Lung (tissue), 12 donors: ENCODE results near the gene SYCE3. TPM values are rescaled to one million over a fixed set of nuclear protein-coding genes. Genes with fewer than 3 reads are reported as not detected.

Source experiments
- ATAC-seq: fragments of 200-7000 bp; cut with Tn5 transposase; one replicate; pipeline ENCODE4 v1.9.1; 2020; ENCODE audit warnings: moderate number of reproducible peaks; ENCODE audit not compliant: insufficient read depth, low FRiP score
- DNase-seq, 3 donors: peaks; one replicate each; pipeline ENCODE4 v3.0.0-alpha.2; 2013 to 2017
- H3K27ac ChIP-seq, 2 donors: one replicate each; pipeline ENCODE4 v1.5.1; 2013; ENCODE audit warnings: mild to moderate bottlenecking in 2 of 2, moderate library complexity in 2 of 2, control low read depth in 1 of 2, inconsistent platforms in 1 of 2, low read depth in 1 of 2, low read length in 1 of 2
- H3K27me3 ChIP-seq, 3 donors: one replicate each; pipeline ENCODE4 v1.5.1; 2013; ENCODE audit warnings: low read length in 2 of 3; ENCODE audit not compliant: control insufficient read depth in 3 of 3, insufficient read depth in 3 of 3
- H3K36me3 ChIP-seq, 4 donors: one replicate each; pipeline ENCODE4 v1.5.1; 2013; ENCODE audit warnings: low read length in 4 of 4, mild to moderate bottlenecking in 1 of 4, moderate library complexity in 1 of 4; ENCODE audit not compliant: control insufficient read depth in 4 of 4, insufficient read depth in 4 of 4
- H3K4me1 ChIP-seq, 5 donors: one replicate each; pipeline ENCODE4 v1.5.1; 2013; ENCODE audit warnings: low read length in 5 of 5, mild to moderate bottlenecking in 2 of 5, moderate library complexity in 1 of 5; ENCODE audit not compliant: control insufficient read depth in 5 of 5, insufficient read depth in 5 of 5
- H3K4me3 ChIP-seq: one replicate; pipeline ENCODE4 v1.5.1; 2013; ENCODE audit warnings: mild to moderate bottlenecking, control low read depth, moderate library complexity
- H3K9ac ChIP-seq, 2 donors: one replicate each; pipeline ENCODE4 v1.5.1; 2013; ENCODE audit warnings: low read length in 2 of 2, control low read depth in 1 of 2; ENCODE audit not compliant: insufficient read depth in 1 of 2
- H3K9me3 ChIP-seq, 4 donors: one replicate each; pipeline ENCODE4 v1.5.1; 2013; ENCODE audit warnings: low read length in 3 of 4, mild to moderate bottlenecking in 1 of 4, moderate library complexity in 1 of 4; ENCODE audit not compliant: control insufficient read depth in 4 of 4, insufficient read depth in 3 of 4
- CTCF ChIP-seq: IDR thresholded peaks from 2 replicates; pipeline ENCODE4 v1.5.1; 2012; ENCODE audit warnings: mild to moderate bottlenecking; ENCODE audit errors: control extremely low read depth, extremely low read depth
- WGBS, 2 donors: extraction: QIAGEN DNeasy Blood & Tissue Kit; methylation state at CpG; one replicate each; pipeline ENCODE4 v1.1.7; 2013; 5-methylcytosine and 5-hydroxymethylcytosine counted together
- polyA plus RNA-seq, 2 donors: library from polyadenylated mRNA; stranded (reverse); fragments of 200-250 nt; gene quantifications; one replicate each; pipeline ENCODE4 v1.2.1, GENCODE V29; 2013
- total RNA-seq, 2 donors: library from RNA; depleted of rRNA in 1 of 2; stranded (reverse); fragments of >200 nt in 1 of 2; gene quantifications; one replicate each; pipeline ENCODE4 v1.2.1, GENCODE V29; 2014 to 2021
- donor health status: control.
- donor health status: control.
- donor health status: Bipolar disorder and iron deficiency.
- donor health status: healthy.
- donor health status: DM: yes; HTN: yes; CAD: no.

SYCE3 gene
- total and polyA plus RNA-seq, 4 donors = 1.1 to 1.7 TPM; not detected in 2

DNA sequence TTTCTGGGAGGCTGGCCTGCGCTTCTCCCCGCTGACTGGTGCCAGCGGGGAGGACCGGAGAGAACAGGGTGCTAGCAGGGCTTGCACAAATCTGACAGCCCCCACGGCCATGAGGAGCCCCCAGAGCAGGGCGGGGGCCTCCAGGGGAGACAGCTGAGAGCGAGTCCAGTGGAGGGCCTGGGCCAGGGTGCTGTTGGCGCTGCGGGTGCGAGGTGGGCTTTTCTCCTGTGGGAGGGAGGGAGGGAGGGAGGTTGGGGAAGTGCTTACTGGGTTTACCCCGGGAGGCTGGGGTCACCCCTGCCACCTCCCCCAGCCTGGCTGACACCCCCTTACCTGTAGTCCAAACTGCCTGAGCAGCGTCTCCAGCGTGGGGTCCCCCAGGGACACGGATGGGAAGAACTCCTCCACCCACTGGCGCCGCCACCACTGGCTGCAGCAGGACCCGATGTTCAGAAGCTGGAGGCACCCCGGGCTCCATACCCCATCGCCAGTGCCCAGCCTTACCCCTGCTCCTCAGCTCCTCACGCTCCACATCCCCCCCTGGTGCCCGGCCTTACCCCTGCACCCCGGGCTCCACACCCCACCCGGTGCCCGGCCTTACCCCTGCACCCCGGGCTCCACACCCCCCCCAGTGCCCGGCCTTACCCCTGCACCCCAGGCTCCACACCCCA, 59.1 kb downstream of the SYCE3 start:
- no peak overlapping the region for H3K4me3 ChIP-seq
- H3K27ac ChIP-seq = no peak overlapping the region
- no peaks in the 10 kb centered on the region for H3K27me3 ChIP-seq
- DNase-seq (no peak), ATAC-seq (no peak)
- WGBS, 2 donors = 93% methylated on average over 15 to 26 of the region's 26 CpGs
- peaks cover 1 to 12% (median 7%) of the 10 kb centered on the region in 5 donors for H3K4me1 ChIP-seq
- TF ChIP-seq CTCF = no peak
- H3K9me3 ChIP-seq = no peaks in the 10 kb centered on the region
- peaks cover 0 to 38% (median 4%) of the 10 kb centered on the region in 4 donors for H3K36me3 ChIP-seq
- no peak overlapping the region for H3K9ac ChIP-seq

DNA sequence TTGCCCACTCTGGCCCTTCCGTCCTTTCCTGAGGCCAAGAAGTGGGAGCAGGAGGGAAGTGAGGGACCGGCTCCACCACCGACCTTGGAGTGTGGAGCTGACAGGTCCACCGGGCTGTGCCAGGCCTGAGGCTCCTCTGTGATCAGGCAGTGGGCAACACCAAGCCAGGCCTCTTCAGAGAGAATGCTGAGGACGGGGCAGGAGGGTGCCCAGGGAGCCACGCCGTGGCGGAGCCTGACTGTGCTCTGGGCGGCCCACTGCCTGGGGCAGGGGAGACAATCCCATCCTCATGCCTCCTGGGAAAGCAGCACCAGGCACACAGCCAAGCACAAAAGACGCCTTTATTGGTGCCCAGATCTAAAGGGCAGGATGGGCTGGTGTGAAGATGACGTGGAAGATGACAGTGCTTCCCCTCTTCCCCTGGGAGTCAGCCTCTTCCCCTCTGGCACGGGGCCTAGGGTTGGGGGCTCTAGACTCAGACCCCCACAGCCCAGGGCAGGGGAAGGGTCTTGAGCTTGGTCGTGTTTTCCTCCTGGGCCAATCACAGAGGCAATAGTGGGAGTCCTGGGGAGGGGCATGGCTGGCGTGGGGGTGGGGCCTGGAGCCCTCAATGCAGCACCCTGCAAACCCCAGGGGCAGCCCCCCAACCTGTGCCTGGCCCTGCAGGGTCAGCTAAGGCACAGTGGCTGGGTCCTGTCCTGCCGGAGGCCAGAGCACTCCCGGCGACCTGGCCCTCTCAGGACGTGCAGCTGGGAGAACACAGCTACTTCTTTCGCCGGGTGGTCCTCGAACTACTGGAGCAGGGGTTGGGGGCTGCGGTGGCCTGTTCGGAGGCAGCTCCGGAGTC, 59.9 kb downstream of the SYCE3 start:
- no peak for TF ChIP-seq CTCF
- ATAC-seq (no peak), DNase-seq (no peak)
- Histone ChIP-seq H3K9ac (no peak overlapping the region), H3K27ac (no peak overlapping the region), H3K36me3 (peaks cover 0 to 38% (median 4%) of the 10 kb centered on the region in 4 donors), H3K4me3 (no peak overlapping the region), H3K27me3 (no peaks in the 10 kb centered on the region), H3K4me1 (peaks cover 0 to 12% (median 7%) of the 10 kb centered on the region in 5 donors), H3K9me3 (no peaks in the 10 kb centered on the region)
- 91 to 92% methylated on average over 24 of the region's 24 CpGs for WGBS, 2 donors

GRCh38 chr22:50502096-50502495, 60.6 kb downstream of the SYCE3 start:
- peaks cover 0 to 38% (median 4%) of the 10 kb centered on the region in 4 donors for H3K36me3 ChIP-seq
- DNase-seq (no peak), ATAC-seq (no peak)
- no peaks in the 10 kb centered on the region for H3K27me3 ChIP-seq
- H3K9ac ChIP-seq = no peak overlapping the region
- no peaks in the 10 kb centered on the region for H3K9me3 ChIP-seq
- H3K27ac ChIP-seq = no peak overlapping the region
- WGBS, 2 donors = 85 to 97% methylated on average over 6 of the region's 6 CpGs
- H3K4me1 ChIP-seq = peaks cover 0 to 12% (median 7%) of the 10 kb centered on the region in 5 donors
- H3K4me3 ChIP-seq = no peak overlapping the region
- no peak for TF ChIP-seq CTCF

Other genes starting within 250 kb of the SYCE3 start
- 10 to 100 TPM; 10.5 to 26.0 TPM for gene DENND6B, start 235.9 kb downstream of the SYCE3 start, total RNA-seq
- gene DENND6B, start 235.9 kb downstream of the SYCE3 start, polyA plus RNA-seq = 10 to 100 TPM in 1 of 2 donors, 1 to 10 TPM in 1; 8.0 to 14.7 TPM
- 10 to 100 TPM; 48.1 to 70.0 TPM for gene PPP6R2, start 219.6 kb downstream of the SYCE3 start, total RNA-seq
- gene PPP6R2, start 219.6 kb downstream of the SYCE3 start, polyA plus RNA-seq = 10 to 100 TPM; 35.2 to 45.1 TPM
- 10 to 100 TPM; 30.1 to 76.9 TPM for gene SBF1, start 87.9 kb downstream of the SYCE3 start, total RNA-seq
- 10 to 100 TPM; 34.2 to 34.3 TPM for gene SBF1, start 87.9 kb downstream of the SYCE3 start, polyA plus RNA-seq
- 1 to 10 TPM in 1 of 2 donors, under 1 TPM in 1; 0.74 to 5.7 TPM for gene ADM2, start 81.4 kb downstream of the SYCE3 start, total RNA-seq
- 1 to 10 TPM; 2.2 to 3.1 TPM for gene ADM2, start 81.4 kb downstream of the SYCE3 start, polyA plus RNA-seq
- not detected for gene MIOX, start 76.1 kb downstream of the SYCE3 start, total RNA-seq
- under 1 TPM in 1 of 2 donors, not detected in 1; 0.08 TPM for gene MIOX, start 76.1 kb downstream of the SYCE3 start, polyA plus RNA-seq
- 10 to 100 TPM; 29.8 to 84.6 TPM for gene LMF2, start 55.2 kb downstream of the SYCE3 start, total RNA-seq
- gene LMF2, start 55.2 kb downstream of the SYCE3 start, polyA plus RNA-seq = 10 to 100 TPM; 47.8 to 53.0 TPM
- 10 to 100 TPM; 30.2 to 56.3 TPM for gene NCAPH2, start 54.7 kb downstream of the SYCE3 start, total RNA-seq
- gene NCAPH2, start 54.7 kb downstream of the SYCE3 start, polyA plus RNA-seq = 10 to 100 TPM; 27.8 to 64.4 TPM
- gene SCO2, start 37.3 kb downstream of the SYCE3 start, total RNA-seq = 1 to 10 TPM in 1 of 2 donors, under 1 TPM in 1; 0.37 to 9.1 TPM
- gene SCO2, start 37.3 kb downstream of the SYCE3 start, polyA plus RNA-seq = 1 to 10 TPM; 3.0 to 9.3 TPM
- 100 to 1,000 TPM in 1 of 2 donors, 10 to 100 TPM in 1; 52.7 to 367 TPM for gene TYMP, start 32.9 kb downstream of the SYCE3 start, total RNA-seq
- 100 to 1,000 TPM in 1 of 2 donors, 10 to 100 TPM in 1; 99.2 to 641 TPM for gene TYMP, start 32.9 kb downstream of the SYCE3 start, polyA plus RNA-seq
- gene KLHDC7B, start 17.0 kb downstream of the SYCE3 start, total RNA-seq = 1 to 10 TPM in 1 of 2 donors, under 1 TPM in 1; 0.85 to 1.0 TPM
- gene KLHDC7B, start 17.0 kb downstream of the SYCE3 start, polyA plus RNA-seq = 1 to 10 TPM in 1 of 2 donors, under 1 TPM in 1; 0.39 to 1.6 TPM
- gene CPT1B, start 15.5 kb upstream of the SYCE3 start, total RNA-seq = 10 to 100 TPM in 1 of 2 donors, 1 to 10 TPM in 1; 5.7 to 21.2 TPM
- gene CPT1B, start 15.5 kb upstream of the SYCE3 start, polyA plus RNA-seq = 10 to 100 TPM; 11.8 to 14.5 TPM
- gene CHKB, start 19.9 kb upstream of the SYCE3 start, total RNA-seq = 10 to 100 TPM; 59.4 to 87.3 TPM
- gene CHKB, start 19.9 kb upstream of the SYCE3 start, polyA plus RNA-seq = 100 to 1,000 TPM in 1 of 2 donors, 10 to 100 TPM in 1; 62.4 to 142 TPM
- 1 to 10 TPM; 1.2 to 2.7 TPM for gene MAPK8IP2, start 37.9 kb upstream of the SYCE3 start, total RNA-seq
- 1 to 10 TPM in 1 of 2 donors, under 1 TPM in 1; 0.91 to 1.1 TPM for gene MAPK8IP2, start 37.9 kb upstream of the SYCE3 start, polyA plus RNA-seq
- 10 to 100 TPM; 21.2 to 57.7 TPM for gene ARSA, start 65.2 kb upstream of the SYCE3 start, total RNA-seq
- 10 to 100 TPM; 34.7 to 46.3 TPM for gene ARSA, start 65.2 kb upstream of the SYCE3 start, polyA plus RNA-seq
- gene SHANK3, start 109.9 kb upstream of the SYCE3 start, total RNA-seq = 10 to 100 TPM; 17.1 to 44.0 TPM
- gene SHANK3, start 109.9 kb upstream of the SYCE3 start, polyA plus RNA-seq = 10 to 100 TPM; 15.5 to 28.5 TPM
- gene ACR, start 175.3 kb upstream of the SYCE3 start, total RNA-seq = 1 to 10 TPM in 1 of 2 donors, under 1 TPM in 1; 0.26 to 1.1 TPM
- 1 to 10 TPM in 1 of 2 donors, under 1 TPM in 1; 0.44 to 3.3 TPM for gene ACR, start 175.3 kb upstream of the SYCE3 start, polyA plus RNA-seq
- gene RABL2B, start 220.7 kb upstream of the SYCE3 start, total RNA-seq = 10 to 100 TPM; 33.1 to 53.4 TPM
- gene RABL2B, start 220.7 kb upstream of the SYCE3 start, polyA plus RNA-seq = 10 to 100 TPM; 25.1 to 31.8 TPM